Activated CD8-positive, alpha-beta memory T cell treated with anti-CD3 and anti-CD28 coated beads for 1 hour (primary cell): ENCODE results near the gene PANX1.
"Not testable (repeated sequence)": the region's sequence is repeated elsewhere in the genome, so short reads cannot be mapped to it uniquely, and the experiment has no call there.

ENCODE experiments used
- DNase-seq, 2 donors: peaks; one replicate each; pipeline ENCODE4 v3.0.0-alpha.2; 2020; ENCODE audit warnings: low read depth in 1 of 2; ENCODE audit errors: extremely low read depth in 1 of 2

PANX1 gene, protein sequence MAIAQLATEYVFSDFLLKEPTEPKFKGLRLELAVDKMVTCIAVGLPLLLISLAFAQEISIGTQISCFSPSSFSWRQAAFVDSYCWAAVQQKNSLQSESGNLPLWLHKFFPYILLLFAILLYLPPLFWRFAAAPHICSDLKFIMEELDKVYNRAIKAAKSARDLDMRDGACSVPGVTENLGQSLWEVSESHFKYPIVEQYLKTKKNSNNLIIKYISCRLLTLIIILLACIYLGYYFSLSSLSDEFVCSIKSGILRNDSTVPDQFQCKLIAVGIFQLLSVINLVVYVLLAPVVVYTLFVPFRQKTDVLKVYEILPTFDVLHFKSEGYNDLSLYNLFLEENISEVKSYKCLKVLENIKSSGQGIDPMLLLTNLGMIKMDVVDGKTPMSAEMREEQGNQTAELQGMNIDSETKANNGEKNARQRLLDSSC

GRCh38 chr11:94128746-94129511 is at the start of gene PANX1:
Gene PANX1, plus strand, starts transcription at chr11:94128841. Its CDS starts 472 bp downstream, at chr11:94129313.
- peak; percentile 32 to 47 for DNase-seq

GRCh38 chr11:94084164-94084563 is 44.5 kb upstream of the PANX1 start:
- DNase-seq, result no peak

- DNase-seq, result no peak
Observed at GRCh38 chr11:94088906-94089305, 39.7 kb upstream of the PANX1 start.

DNA sequence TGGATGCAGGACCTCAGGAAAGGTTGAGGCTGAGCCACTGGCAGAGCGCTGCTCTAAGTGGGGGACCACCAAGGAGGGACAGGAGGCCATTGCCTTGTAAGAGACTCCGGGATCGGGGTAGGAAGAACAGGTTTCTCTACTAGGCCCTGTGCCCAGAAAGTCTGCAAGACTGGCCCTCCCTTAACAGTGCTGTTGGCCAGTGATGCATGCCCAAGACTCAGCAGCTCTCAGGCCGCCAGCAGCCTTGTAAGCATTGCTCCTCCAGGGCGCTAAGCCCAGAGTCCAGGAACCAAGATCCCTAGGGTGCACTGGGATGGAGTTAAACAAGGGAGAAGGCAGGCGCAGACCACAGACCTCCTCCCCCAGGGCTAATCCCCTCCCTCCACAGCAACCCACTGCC is 39.3 kb upstream of the PANX1 start:
- no peak for DNase-seq

DNA sequence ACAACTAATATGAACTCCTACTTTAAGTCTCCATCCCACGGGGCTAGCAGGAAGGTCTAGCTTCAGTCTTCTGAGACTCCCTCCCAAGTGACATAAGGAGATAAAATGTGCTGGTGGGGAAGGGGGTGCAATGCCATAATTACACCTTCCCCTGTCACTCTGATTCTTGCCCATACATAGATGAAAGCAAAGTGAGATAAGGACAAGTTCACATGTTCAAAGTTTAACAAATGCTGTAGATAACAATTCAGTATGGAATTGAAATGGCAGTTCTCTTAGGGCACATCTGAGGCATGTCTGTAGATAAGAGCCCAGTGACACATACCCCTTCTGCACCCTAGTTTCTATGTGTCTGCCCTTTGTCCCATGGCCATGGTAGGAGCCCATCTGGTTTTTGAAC is 38.2 kb upstream of the PANX1 start:
- DNase-seq, result no peak

DNA sequence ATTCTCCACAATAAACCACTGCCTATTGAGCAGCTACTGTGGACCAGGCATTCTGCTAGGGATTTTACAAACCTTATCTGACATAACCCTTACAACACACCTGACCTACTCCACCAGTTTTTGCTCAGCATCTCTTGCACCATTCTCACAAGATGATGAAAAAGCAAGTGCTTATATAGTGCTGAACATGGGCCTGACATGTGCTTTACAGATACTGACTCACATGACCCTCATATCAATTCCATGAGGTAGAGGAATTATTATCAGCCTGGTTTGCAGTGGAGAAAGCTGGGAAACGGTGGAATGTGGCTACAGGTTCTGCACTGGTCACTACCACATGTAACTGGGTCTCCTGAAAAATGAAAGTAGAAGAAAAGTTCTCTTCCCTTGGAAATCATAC is 37.5 kb upstream of the PANX1 start:
- DNase-seq, result no peak

GRCh38 chr11:94100253-94100652 is 28.4 kb upstream of the PANX1 start:
- no peak for DNase-seq

- DNase-seq, result no peak
Observed at GRCh38 chr11:94103471-94103870, 25.2 kb upstream of the PANX1 start.

GRCh38 chr11:94104734-94105133 is 23.9 kb upstream of the PANX1 start:
- no peak for DNase-seq

DNA sequence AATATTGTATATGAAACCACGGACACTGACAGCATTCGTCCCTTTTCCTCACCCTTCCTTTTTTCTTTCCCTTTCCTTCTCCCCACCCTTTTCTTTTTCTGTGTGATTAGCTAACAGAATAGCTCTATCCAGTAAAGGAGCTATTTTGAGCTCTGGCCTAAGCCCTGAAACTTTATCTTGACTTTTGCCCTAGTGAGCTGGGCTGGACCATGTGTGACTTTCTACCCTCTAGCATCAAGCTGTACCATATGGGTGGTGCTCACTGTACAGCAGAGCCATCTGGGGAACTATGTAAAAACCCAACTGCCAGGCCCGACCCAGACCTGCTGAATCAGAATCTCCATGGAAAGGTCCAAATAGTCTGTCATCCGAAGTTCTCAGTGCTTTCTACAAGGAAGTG is 21.9 kb upstream of the PANX1 start:
- DNase-seq, result no peak

DNA sequence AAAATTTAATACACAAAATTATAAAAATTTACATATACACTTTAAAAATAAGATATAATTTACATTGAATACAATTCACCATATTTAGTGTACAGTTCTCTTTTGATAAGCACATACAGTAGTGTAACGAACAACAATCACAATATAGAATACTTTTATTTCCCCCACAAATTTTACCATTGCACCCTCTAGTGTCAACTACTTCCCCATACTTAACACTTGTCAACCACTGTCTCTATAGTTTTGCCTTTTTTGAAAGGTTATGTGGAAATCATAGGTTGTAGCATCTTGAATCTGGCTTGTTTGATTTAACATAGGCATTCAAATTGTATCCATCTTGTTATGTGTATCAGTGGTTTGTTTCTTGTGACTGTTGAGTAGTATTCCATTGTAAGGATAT is 21.3 kb upstream of the PANX1 start:
- no peak for DNase-seq

GRCh38 chr11:94111241-94111640 is 17.4 kb upstream of the PANX1 start:
- DNase-seq, result no peak

GRCh38 chr11:94111660-94112059 is 17.0 kb upstream of the PANX1 start:
- DNase-seq, result no peak

DNA sequence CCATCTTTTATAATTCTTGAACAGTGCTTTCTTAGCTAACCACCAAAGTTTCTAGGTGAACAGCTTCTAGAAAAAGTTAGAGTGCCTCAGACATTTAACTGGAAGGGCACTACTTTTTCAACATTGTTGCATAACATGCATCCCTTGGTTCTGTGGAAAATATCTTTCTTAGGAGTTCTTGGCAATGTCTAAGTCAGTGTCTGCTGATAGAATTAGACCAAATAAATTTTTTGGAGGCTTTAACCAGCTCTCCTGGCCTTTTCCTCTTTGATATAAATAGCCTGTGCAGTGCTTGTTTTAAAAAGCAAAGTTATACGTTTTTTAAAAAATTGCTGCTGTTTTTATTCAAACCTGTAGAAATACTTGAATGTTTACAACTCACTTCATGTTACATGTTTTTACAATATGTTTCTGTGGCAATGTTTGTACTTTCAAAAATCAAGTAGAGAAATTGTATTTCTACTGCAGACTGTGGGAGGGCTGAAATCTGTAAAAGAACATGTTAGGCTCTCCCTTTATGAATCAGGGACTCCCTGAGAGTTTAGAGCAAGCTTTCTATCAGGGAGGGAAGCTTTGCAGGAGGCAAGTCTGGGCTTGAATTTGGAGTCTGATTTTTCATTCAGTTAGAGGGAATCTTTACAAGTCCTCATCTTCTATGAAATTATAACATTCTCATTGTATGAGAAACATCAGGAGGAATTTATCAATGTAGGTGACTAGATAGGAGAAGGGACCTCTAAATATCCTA is 16.3 kb upstream of the PANX1 start:
- DNase-seq, result no peak

DNA sequence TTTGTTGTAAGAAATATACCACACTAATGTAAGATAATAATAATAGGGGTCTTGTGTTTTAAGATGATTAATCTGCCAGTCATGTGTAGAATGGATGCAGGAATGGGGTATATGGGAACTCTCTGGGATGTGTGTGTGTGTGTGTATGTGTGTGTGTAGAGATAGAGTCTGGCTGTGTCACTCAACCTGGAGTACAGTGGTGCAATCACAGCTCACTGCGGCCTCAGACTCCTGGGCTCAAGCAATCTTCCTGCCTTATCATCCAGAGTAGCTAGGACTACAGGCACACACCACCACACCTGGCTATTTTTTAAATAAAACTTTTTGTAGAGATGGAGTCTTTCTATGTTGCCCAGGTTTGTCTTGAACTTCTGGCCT is 11.5 kb upstream of the PANX1 start:
- DNase-seq, result no peak

DNA sequence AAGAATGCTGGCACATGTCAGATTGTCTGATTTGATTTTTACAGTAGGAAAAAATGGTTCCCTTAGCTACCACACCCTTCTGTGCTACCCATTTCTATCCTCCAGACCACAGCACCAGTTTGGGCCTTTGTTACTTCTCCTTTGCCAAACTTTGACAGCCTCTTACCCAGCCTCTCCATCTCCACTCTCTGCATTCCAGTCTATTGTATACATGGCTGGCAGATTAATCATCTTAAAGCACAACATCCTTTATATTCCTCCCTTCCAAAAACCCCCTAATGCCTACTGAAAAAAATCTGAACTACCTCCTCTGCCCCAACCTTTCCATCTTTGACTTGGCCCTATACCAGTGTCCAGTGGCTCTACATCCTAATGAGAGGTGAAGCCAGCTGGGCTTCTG is 10.8 kb upstream of the PANX1 start:
- no peak for DNase-seq

GRCh38 chr11:94119676-94120075 is 9.0 kb upstream of the PANX1 start:
- DNase-seq, result not testable (repeated sequence)

GRCh38 chr11:94120516-94120915 is 8.1 kb upstream of the PANX1 start:
- not testable (repeated sequence) for DNase-seq

DNA sequence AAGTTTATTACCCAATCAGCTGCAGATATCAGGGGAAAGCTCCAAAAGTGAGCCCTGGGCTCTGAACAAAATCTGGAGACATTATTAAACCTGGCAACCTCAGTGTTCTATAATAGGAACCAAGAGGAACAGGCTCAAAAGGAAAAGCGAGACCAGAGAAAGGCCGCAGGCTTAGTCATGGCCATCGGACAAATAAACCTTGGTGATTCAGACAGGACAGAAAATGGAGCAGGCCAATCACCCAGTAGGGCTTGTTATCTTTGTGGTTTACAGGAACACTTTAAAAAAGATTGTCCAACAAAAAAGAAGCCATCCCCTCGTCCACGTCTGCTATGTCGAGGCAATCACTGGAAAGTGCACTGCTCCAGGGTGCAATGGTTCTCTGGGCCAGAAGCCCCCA is 7.7 kb upstream of the PANX1 start:
- no peak for DNase-seq

DNA sequence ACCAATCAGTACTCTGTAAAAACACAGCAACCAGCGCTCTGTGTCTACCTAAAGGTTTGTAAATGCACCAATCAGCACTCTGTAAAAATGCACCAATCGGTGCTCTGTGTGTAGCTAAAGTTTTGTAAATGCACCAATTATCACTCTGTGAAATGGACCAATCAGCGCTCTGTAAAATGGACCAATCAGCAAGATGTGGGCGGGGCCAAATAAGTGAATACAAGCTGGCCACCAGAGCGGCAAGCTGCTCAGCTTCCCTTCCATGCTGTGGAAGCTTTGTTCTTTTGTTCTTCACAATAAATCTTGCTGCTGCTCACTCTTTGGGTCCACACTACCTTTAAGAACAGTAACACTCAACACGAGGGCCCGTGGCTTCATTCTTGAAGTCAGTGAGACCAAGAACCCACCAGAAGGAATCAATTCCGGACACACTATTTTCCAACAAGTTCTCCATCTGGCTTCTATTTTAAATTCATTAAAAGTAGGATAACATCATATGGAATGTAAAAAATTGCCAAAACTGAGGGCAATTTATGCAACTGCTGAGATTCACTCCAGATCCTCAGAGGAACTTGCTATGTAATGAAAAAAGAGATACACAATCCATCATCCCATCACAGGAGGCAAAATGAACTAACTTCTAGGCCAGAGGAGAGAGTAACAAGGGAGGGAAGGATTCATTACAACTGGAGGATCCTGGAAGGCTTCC is 3.1 kb upstream of the PANX1 start:
- no peak for DNase-seq

DNA sequence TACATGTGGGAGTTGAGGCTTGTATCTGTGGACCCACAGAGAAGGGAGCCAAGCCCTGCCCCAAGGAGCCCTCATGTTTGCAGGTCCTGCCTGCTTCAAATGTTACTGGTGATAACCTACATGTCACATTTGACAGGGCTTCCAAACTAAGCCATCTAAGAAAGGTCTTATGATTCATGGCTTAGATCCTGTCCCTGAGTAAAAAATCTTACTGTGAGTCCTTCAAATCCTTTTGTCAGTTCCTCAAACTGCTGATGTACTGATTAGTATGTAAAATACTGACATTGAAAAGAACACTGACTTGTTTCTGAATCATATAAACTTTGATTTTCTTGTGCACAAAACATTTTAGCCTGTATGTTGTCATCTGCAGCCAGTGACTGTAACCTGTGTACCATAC is 1.0 kb upstream of the PANX1 start:
- no peak for DNase-seq
